GM21423 (cell line): ENCODE results near the gene ELOVL1.
"Not testable (repeated sequence)": the region's sequence is repeated elsewhere in the genome, so short reads cannot be mapped to it uniquely, and the experiment has no call there.

Source experiments
- ATAC-seq: cut with Tn5 transposase; IDR thresholded peaks from one replicate; pipeline ENCODE4 v1.9.1; 2021; ENCODE audit warnings: mild to moderate bottlenecking, moderate library complexity; ENCODE audit not compliant: unreplicated experiment

Gene ELOVL1

GRCh38 chr1:43382027-43382779, 14.4 kb upstream of the ELOVL1 start:
- ATAC-seq, result no peak

DNA sequence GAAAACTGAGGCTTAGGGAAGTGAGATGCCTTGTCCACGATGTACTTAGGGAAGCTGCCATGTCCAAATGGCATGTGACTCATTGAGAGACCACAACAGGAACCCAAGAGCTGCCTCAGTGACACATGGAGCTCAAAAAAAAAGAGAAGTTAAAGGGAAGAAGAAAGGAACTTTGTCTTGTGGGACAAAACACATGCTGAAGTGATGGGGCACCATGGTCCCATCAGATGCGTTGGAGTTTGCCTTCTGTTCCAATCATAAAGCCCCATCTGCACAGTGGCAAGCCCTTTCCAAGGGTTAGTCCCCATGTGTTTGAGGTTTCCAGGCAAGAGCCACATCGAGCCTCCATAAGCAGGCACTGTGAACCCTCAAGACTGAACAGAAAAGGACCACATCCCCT, 13.8 kb upstream of the ELOVL1 start:
- ATAC-seq, result no peak

GRCh38 chr1:43379476-43379875, 11.7 kb upstream of the ELOVL1 start:
- no peak for ATAC-seq

DNA sequence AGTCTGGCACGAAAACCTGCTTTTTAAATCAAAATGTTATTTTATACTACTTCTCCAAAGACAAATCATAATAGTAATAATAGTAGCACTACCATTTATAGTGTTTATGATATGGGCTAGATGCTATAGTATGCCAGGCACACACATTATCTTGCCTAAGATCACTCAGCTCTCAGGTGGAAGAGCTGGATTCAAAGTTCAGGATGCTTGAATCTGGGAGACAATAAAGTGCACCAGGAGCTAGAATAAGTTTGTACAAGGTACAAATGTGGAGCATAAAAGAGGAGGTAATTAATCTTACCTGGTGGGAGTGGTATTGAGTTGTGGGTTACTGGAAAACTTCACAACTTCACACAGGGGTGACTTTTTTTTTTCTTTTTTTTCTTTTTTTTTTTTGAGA, 10.0 kb upstream of the ELOVL1 start:
- ATAC-seq, result no peak

GRCh38 chr1:43376723-43377235, 9.0 kb upstream of the ELOVL1 start:
- ATAC-seq, result no peak

DNA sequence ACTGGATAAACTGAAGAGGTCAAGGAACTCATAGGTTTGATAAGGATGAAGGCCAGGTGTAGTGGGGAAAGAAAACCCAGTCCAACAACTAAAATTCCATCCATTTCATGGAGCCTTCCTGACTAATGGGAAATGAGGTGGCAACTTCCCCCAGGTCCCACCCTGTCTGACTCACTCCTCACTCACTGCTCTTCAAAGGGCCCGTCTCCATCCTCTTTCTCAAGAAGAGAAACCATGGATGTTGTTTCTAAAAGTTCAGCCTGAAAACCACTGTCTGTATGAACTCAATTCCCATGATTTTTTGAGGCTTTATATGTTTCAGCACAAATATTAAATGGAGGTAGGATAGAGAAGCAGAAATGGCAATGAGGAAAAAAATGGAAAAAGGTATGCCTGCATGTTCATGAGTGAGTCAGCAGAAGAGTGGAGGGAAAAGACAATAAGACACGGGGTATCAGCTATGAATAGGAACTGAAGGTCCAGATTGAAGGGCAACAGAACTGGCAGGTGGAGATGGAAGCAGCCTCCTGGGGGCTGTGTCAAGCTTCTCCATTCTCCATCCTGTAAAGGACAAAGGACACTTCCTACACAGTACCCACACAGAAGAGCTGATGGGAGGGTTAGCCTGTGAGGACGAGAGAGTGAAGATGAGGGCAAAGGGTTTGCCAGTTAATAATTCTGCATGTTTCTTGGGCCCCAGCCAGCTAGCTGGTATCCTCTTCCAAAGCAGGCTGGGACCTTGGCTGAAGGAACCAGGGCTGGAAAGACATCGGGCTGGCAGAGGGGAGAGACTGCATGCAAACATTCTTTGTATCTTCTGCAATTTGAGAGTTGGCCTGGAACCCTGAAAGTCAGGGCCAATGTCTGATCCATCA, 5.5 kb upstream of the ELOVL1 start:
- ATAC-seq, result no peak

DNA sequence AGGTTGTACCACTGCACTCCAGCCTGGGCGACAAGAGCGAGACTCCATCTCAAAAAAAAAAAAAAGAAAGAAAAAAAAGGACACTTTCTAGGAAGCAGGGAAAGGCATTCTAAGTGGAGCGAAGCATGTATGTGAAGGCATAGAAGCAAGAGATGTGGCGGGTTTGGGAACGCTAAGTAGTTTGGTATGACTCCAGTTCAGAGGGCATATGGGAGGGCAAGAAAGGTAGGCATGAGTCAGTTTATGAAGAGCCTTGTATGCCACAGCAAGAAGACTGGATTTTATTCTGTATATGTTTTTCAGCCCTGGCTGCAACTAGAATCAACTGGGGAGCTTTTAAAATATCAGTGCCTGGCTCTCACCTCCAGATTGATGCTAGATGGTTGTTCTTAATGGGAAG, 4.4 kb upstream of the ELOVL1 start:
- ATAC-seq, result no peak

DNA sequence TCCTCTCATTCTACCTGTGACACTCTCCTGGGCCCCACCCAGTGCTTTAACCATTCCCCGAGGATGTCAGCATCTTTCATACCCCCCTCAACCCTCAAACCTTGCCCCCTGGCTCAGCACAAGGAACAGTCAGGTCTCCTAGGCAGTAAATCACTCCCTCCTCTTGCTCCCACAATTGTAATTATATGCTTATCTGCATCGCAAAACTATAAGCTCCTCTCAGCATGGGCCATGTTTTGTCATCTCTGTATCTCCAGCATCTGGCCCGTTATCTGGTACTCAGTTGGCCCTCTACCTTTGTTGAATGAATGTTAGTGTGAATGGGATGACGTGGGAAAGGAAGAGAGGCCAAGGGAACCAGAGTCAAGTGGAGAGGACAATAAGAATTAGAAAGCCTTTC, 2.8 kb upstream of the ELOVL1 start:
- no peak for ATAC-seq

DNA sequence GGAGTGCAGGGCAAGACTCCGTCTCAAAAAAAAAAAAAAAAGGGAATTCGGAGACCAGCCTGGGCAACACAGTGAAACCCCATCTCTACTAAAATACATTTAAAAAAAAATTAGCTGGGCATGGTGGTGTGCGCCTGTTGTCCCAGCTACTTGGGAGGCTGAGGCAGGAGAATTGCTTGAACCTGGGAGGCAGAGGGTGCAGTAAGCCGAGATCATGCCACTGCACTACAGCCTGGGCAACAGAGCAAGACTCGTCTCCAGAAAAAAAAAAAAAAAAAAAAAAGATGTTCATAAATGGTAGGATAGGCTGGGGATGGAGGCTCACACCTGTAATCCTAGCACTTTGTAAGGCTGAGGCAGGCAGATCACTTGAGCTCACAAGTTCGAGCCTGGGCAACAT, 2.0 kb upstream of the ELOVL1 start:
- ATAC-seq, result not testable (repeated sequence)

DNA sequence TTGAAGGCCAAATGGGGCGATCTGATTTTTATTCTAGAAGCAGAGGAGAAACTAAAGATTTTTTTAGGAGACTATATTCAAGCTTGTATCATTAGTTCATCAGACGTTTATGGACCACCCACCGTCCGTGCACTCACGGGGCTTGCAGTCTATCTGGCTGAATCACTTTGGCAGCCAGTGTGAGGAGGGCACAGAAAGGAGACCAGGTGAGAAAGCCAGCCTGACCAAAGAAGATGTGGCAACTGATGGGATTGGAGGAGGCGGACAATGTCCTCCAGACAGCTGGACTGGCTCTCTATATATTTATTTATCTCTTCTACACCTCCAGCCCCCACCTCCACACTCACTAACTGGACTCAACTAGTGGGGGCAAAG, 822 bp upstream of the ELOVL1 start:
- no peak for ATAC-seq

- no peak for ATAC-seq
Observed at GRCh38 chr1:43367026-43367903, 546 bp downstream of the ELOVL1 start.

DNA sequence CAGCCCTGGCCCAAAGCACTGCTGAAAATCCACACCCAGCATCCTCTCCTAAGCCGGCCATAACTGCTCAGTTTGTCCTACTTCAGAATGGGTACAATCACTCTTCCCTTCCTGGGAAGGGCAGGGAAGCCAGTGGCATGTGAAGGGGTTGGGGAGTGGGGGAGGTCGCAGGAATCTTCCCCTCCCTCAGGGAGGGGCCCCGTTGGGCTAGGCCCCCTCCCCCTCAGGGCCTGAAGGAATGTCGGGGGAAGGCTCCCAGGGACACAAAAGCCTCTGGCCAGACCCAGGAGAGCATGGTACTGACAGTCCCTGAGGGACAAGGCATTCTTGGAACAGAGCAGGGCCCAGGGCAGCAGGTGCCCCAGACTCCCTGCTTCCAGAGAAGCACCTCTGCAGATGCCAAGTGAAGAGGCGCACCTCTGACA, 1.2 kb downstream of the ELOVL1 start:
- no peak for ATAC-seq

GRCh38 chr1:43366179-43366578, 1.6 kb downstream of the ELOVL1 start:
- ATAC-seq, result no peak

DNA sequence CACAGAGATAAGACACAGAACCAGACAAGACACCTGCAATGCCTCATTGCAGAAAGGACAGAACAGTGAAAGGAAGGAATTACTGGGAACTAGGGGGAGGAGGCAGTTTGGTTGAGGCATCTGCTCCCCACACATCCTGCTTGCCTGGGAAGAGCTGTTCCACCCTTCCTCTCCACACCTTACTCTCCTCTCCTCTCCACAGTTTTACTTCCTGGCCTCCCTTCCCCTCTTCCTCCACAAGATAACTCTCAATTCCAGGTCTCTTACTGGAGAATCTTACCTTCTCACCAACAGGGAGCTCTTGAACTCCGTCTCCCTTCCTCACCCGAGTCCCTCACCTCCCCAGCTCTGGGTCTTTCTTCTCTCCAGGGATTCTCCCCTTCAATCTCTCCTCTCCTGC, 2.1 kb downstream of the ELOVL1 start:
- ATAC-seq, result no peak

DNA sequence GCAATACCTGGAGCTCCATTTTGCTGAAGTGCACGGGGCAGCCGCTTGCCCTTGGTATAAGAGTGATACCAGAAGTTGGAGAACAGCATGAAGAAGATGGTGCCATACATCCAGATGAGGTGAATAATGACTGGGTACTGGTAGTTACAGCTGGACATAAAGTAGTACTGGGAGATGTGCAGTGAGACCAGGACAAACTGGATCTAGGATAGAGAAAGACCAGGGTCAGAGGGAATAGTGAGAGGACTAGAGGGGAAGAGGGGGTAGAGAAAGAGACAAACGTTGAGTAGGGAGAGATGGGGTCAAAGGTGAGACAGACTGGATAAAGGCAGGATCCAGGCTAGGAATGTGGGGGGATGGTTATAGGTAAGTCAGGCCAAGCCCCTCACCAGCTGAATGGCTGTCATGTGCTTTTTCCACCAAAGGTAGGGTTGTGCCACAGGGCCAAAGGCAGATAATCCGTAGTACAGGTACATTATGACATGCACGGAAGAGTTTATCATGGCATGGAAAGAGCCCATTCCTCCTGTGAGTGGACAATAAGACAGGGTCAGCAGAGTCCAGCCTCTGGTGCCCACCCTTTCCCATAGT, 3.8 kb downstream of the ELOVL1 start:
- no peak for ATAC-seq

DNA sequence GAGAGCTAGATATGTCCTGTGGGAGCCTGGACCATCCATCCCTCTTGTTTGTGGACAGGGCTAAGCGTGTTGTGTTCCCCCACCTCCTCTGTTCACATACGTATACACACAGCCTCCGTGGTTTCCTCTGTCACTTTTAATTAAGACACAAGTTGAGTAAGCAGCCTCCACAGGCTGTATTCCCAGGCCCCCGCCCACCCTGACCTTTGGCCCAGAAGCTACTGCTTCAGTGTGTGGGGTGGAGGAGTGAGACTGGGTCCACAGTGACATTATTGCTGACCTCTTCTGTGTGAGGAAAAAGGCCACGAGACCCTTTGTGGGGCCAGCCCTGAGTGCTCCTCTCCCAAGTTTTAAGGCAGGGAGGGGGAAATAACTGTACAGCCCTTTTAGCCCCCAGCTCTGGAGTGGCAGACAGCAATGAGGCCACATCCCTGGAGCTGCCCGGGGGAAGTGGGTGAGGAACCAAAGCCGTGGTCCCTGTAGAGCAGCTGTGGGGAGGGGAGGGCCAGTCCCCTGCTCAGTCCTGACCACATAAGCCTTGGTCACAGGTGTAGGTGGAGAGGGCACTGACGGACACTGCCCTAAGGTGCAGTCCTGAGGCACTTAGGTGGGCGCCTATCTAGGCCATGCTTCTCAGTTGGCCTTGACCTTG, 4.4 kb downstream of the ELOVL1 start:
- no peak for ATAC-seq

DNA sequence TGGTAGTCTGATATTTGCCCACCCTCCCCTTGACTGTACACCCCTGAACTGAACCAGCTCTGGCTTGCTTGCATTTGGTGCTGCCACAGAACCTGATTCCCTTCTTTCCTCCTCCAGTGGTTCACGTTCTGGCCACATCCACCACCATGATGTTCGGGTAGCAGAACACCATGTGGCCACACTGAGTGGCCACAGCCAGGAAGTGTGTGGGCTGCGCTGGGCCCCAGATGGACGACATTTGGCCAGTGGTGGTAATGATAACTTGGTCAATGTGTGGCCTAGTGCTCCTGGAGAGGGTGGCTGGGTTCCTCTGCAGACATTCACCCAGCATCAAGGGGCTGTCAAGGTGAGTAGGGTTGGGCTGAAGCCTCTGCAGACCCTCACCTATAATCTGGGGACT, 7.2 kb downstream of the ELOVL1 start:
- ATAC-seq, result no peak

- no peak for ATAC-seq
Observed at GRCh38 chr1:43359696-43360095, 8.1 kb downstream of the ELOVL1 start.

DNA sequence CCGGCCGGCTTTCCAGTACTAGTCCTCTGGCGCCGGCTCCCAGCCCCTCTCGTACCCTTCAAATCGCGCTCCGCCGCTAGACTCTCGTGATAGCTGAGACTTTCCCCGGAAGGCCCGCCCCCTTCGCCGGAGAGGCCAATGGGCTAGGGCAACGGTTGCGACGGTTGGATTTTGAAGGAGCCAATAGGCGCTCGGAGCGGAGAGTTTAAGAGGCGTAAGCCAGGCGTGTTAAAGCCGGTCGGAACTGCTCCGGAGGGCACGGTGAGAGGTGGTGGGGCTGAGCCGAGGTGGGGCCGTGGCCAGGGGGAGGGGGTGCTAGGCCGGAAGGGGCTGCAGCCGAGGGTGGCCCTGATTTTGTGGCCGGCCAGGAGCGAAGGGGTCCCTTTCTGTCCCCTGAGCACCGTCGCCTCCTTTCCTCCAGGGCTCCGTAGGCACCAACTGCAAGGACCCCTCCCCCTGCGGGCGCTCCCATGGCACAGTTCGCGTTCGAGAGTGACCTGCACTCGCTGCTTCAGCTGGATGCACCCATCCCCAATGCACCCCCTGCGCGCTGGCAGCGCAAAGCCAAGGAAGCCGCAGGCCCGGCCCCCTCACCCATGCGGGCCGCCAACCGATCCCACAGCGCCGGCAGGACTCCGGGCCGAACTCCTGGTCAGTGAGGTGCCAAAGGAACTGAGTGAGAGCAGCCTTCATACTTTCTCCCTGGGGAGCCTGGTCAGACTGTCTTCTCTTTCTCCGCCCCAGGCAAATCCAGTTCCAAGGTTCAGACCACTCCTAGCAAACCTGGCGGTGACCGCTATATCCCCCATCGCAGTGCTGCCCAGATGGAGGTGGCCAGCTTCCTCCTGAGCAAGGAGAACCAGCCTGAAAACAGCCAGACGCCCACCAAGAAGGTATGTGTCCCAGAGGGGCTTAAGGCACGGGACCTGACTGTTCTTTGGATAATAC, 8.8 kb downstream of the ELOVL1 start, which contains the start of gene CDC20:
Gene CDC20, plus strand, starts transcription at position 236 of the 948 bp plus-strand sequence. Its CDS starts 235 bp downstream, at position 471.
- ATAC-seq, result peak; percentile 96
